Amniotic stem cell (primary cell): ENCODE results near the gene ZBTB46.
"Not testable (repeated sequence)": the region's sequence is repeated elsewhere in the genome, so short reads cannot be mapped to it uniquely, and the experiment has no call there.

ENCODE experiments used
- DNase-seq: peaks from one replicate; lab custom pipeline; 2025; lab: John Stamatoyannopoulos, UW

Gene ZBTB46

GRCh38 chr20:63814891-63815614 is 16.0 kb downstream of the ZBTB46 start:
- DNase-seq, result no peak

- DNase-seq, result no peak
Measured at GRCh38 chr20:63811491-63811875, 19.6 kb downstream of the ZBTB46 start.

DNA sequence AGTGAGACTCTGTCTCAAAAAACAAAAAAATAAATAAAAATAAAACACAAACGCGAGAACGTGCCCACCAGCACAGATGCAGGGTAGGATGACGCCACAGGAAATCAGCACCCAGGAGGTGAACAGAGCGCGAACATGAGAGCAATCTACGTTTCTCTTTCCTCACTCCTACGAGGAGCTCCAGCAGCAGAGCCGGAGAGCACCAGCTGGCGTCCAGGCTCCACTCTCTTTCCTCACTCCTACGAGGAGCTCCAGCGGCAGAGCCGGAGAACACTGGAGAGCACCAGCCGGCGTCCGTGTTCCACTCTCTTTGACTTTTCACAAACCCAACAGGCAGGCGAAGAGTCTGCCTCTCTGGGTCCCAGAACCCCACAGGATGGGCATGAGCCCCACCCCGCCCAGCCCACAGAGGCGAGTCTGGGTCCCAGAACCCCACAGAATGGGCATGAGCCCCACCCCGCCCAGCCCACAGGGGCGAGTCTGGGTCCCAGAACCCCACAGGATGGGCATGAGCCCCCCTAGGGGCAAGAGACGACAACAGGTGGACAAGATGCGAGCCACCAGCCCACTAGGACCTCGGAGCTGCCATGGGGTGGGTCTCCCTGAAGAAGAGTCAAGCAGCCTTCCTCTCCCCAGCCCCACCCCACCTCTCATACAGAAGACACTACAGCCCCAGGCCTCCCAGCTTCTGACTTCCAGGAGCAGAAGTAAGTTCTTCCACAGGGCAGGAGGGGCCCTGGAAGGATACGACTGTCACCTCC is 20.2 kb downstream of the ZBTB46 start:
- DNase-seq, result no peak

DNA sequence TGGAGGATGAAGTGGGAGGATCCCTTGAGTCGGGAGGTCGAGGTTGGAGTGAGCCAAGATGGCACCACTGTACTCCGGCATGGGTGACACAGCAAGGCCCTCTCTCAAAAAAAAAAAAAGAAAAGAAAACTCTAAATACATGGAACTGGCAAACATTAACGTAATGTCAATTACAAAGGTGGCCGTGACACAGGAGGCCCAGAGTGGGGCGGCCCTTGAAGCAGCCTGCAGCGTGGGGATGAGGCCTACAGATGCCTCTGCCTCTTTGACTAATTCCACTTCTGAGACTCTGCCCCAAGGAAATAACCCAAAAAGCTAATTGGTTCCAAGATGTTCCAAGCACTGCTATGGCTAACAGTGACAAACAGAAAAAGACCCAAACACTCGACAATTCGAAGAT is 21.2 kb downstream of the ZBTB46 start:
- no peak for DNase-seq

GRCh38 chr20:63808964-63809674 is 21.9 kb downstream of the ZBTB46 start:
- DNase-seq, result no peak

DNA sequence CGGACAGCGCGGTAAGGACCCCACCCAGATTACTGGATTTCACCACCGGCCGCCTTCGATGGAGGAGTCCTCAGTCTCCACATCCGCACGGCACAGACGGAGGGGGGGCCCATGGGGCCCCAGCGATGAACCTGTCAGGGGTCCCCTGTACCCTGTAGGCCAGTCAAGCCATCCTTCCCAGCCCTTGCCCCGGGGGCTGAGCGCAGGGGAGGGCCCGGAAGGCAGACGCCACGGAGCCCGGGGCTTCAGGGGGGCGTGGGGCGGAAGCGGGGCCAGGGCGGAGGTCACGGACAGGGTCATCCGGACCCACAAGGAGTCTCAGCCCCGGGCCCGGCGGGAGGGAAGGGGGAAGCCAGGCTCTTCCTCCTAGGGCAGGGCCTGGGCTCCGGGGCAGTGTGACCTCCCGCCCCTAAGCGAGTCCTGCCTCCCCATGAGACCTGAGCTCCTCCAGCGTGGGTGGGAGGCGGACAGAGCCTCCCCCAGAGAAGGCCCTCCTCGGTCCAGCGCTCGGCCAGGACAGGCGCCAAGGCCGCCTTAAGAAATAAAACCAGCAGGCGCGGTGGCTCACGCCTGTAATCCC is 22.8 kb downstream of the ZBTB46 start:
- DNase-seq, result no peak

- DNase-seq, result no peak
Measured at GRCh38 chr20:63807654-63808053, 23.4 kb downstream of the ZBTB46 start.

GRCh38 chr20:63804308-63804636 is 26.8 kb downstream of the ZBTB46 start:
- no peak for DNase-seq

DNA sequence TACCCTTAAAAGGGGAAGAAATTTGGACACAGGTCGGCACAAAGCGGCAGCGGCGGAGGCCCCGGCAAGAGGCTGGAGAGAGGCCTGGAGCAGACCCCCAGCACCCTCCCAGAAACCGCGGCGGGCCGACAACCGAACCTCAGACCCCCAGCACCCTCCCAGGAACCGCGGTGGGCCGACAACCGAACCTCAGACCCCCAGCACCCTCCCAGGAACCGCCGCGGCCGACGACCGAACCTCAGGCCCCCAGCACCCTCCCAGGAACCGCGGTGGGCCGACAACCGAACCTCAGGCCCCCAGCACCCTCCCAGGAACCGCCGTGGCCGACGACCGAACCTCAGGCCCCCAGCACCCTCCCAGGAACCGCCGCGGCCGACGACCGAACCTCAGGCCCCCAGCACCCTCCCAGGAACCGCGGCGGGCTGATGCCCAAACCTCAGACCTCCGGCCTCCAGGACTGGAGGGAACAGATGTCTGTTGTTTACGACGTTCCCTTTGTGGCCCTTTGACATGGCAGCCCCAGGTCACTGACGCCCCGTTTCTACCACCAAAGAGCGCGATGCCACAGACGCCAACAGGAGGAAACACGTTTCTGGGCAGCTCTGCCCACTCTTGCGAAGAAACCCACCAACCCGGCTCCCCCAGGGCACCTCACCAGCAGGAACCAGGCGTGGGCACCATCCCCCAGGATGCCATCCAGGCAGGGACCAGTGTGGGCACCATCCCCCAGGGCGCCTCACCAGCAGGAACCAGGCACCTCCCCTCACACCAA is 28.4 kb downstream of the ZBTB46 start:
- DNase-seq, result no peak

DNA sequence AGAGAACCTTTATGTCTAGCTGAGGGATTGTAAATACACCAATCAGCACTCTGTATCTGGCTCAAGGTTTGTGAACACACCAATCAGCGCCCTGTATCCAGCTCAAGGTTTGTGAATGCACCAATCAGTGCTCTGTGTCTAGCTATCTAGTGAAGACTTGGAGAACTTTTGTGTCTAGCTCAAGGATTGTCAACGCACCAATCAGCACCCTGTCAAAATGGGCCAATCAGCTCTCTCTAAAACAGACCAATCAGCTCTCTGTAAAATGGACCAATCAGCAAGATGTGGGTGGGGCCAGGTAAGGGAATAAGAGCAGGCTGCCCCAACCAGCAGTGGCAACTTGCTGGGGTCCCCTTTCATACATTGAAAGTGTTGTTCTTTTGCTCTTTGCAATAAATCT is 29.9 kb downstream of the ZBTB46 start:
- not testable (repeated sequence) for DNase-seq

DNA sequence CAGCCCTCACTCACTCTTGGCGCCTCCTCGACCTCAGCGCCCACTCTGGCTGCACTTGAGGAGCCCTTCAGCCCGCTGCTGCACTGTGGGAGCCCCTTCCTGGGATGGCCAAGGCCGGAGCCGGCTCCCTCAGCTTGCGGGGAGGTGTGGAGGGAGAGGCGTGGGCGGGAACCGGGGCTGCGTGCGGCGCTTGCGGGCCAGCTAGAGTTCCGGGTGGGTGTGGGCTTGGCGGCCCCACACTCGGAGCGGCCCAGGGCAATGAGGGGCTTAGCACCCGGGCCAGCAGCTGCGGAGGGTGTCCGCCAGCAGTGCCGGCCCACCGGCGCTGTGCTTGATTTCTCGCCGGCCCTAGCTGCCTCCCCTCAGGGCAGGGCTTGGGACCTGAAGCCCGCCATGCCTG is 30.7 kb downstream of the ZBTB46 start:
- DNase-seq, result not testable (repeated sequence)

DNA sequence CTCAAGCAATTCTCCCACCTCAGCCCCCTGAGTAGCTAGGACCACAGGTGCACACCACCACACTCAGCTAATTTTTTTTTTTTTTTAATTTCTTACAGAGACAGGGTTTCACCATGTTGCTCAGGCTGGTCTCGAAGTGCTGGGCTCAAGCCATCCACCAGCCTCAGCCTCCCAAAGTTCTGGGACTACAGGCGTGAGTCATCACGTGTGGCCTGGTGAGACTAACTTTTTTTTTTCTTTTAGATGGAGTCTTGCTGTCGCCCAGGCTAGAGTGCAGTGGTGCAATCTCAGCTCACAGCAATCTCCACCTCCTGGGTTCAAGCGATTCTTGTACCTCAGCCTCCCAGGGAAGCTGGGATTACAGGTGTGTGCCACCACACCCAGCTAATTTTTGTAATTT is 31.9 kb downstream of the ZBTB46 start:
- not testable (repeated sequence) for DNase-seq

GRCh38 chr20:63797175-63797574 is 33.9 kb downstream of the ZBTB46 start:
- not testable (repeated sequence) for DNase-seq

DNA sequence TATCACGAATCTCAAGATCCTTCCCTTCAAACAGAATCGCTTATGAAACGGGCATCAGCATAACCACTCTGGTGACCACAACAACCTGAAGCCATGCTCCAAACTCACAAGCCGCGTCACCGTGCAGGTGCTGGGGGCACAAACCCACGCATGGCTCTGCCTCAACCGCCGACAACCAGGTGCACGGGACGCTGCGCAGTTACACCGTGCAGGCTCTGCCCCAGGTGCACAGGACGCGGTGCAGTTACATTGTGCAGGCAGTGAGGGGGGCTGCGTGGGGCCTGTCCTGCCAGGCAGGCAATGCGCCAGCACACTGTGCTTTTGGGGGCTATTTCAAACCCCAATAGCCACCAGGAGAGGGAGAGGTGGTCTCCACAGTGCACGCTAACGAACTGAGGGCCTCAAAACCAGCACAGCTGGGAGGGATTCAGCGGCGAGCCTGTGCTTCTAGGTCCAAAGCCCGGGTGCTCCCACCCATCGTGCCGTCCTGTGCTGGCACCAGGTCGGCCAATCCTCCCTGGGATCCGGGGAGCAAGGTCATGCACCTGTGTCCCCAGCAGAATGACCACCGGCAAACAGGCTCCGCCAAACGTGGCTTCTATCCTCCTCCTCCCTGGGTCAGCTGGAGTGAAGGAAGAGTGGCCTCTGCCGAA is 35.8 kb downstream of the ZBTB46 start:
- DNase-seq, result no peak

- no peak for DNase-seq
Measured at GRCh38 chr20:63794614-63795013, 36.5 kb downstream of the ZBTB46 start.

DNA sequence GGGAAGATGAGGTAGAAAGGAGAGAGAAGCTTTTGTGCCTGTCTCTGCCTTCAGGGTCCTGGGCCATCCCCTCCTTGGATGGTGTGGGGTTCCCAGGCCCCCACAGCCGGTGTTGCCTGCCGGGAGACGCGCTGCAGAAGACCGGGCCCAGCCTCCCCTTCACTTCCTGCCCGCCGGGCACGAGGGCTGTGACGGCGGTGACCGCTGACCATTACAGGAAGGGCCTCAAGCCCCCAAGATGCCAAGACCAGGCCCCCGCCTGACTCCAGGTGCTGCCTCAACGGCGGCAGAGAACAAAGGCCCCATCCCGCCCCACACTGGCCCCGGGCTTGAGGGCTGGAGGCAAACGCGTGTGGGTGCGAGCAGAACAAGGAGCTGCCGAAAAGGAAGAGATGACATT is 38.2 kb downstream of the ZBTB46 start:
- DNase-seq, result no peak

DNA sequence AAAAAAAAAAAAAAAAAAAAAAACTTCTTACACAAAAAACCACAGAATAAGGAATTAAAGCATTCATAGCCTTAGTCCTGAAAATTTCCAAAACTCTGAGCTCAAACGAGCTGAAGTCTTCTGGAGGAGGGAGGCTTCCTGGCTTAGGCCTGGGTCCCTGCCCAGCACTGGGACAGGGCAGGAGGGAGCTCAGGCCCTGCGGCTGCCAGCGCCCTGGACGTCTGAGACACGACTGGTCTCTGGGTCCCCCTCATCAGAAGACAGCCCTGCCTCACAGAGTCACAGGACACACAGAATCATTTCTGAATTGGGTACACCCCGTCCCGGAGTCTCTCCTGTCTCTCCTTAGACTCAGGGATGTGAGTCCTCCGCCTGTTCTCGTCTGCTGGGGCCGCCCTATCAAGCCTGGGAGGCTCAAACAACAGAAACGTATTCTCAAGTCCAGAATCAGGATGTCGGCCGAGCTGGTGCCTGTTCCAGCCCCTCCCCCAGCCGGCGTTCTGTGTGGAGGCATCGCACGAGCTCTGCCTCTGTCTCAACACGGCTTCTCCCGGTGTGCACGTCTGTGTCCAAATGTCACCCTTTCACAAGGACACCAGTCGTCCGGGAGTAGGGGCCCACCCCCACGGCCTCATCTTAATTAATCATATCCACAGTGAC is 39.4 kb downstream of the ZBTB46 start:
- no peak for DNase-seq

- DNase-seq, result no peak
Measured at GRCh38 chr20:63790572-63791168, 40.4 kb downstream of the ZBTB46 start.

GRCh38 chr20:63789836-63790571 is 41.1 kb downstream of the ZBTB46 start:
- no peak for DNase-seq

DNA sequence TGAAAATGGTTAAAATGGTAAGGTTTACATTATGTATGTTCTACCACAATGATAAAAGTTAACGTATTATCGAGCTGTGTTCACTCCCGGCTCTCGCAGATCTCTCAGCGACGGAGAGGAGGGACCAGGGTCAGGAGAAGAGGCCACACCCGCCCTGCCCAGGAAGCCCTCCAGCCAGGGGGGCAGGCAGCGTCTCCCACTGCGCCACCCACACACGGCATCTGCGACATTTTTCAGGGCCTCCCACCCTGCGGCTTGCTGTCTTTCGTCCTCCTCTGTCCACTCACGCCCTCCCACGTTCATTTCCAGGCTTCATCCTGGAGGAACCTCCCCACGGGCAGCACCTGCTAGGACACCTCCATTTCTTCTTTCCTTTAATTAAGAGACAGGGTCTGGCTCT is 43.3 kb downstream of the ZBTB46 start:
- no peak for DNase-seq
